Measurements from ENCODE around the gene KRTAP5-5.
"Not testable (repeated sequence)": the region's sequence is repeated elsewhere in the genome, so short reads cannot be mapped to it uniquely, and the experiment has no call there.

Gene KRTAP5-5

GRCh38 chr11:1629326-1630185, at the start of gene KRTAP5-5:
TSS of gene KRTAP5-5 (plus strand) at chr11:1629775. CDS start at chr11:1629841, 66 bp downstream.
- no peak for DNase-seq

GRCh38 chr11:1581976-1582375, 47.6 kb upstream of the KRTAP5-5 start:
- DNase-seq: no peak

GRCh38 chr11:1582909-1583308, 46.7 kb upstream of the KRTAP5-5 start:
- DNase-seq: not testable (repeated sequence)

- DNase-seq: not testable (repeated sequence)
Observed at GRCh38 chr11:1584661-1585370, 44.8 kb upstream of the KRTAP5-5 start, which contains the start of gene KRTAP5-1. TSS of gene KRTAP5-1 (minus strand) at chr11:1585283. CDS start at chr11:1585249, 34 bp downstream.

GRCh38 chr11:1586699-1587098, 42.9 kb upstream of the KRTAP5-5 start:
- DNase-seq: no peak

GRCh38 chr11:1589191-1589963, 40.2 kb upstream of the KRTAP5-5 start:
- not testable (repeated sequence) for DNase-seq

GRCh38 chr11:1589996-1590395, 39.6 kb upstream of the KRTAP5-5 start:
- DNase-seq: no peak

- DNase-seq: no peak
Observed at GRCh38 chr11:1592628-1593027, 36.9 kb upstream of the KRTAP5-5 start.

- DNase-seq: not testable (repeated sequence)
Observed at GRCh38 chr11:1595994-1596575, 33.5 kb upstream of the KRTAP5-5 start.

- DNase-seq: not testable (repeated sequence)
Observed at GRCh38 chr11:1596576-1597121, 32.9 kb upstream of the KRTAP5-5 start.

- no peak for DNase-seq
Observed at GRCh38 chr11:1597331-1597993, 32.1 kb upstream of the KRTAP5-5 start.

- DNase-seq: no peak
Observed at GRCh38 chr11:1597994-1598380, 31.6 kb upstream of the KRTAP5-5 start, which contains the start of gene KRTAP5-2. TSS of gene KRTAP5-2 (minus strand) at chr11:1598294. CDS start at chr11:1598250, 44 bp downstream.

- DNase-seq: not testable (repeated sequence)
Observed at GRCh38 chr11:1598406-1598805, 31.2 kb upstream of the KRTAP5-5 start.

GRCh38 chr11:1598816-1599215, 30.8 kb upstream of the KRTAP5-5 start:
- DNase-seq: no peak

GRCh38 chr11:1600626-1601025, 28.9 kb upstream of the KRTAP5-5 start:
- no peak for DNase-seq

GRCh38 chr11:1601663-1602062, 27.9 kb upstream of the KRTAP5-5 start:
- DNase-seq: not testable (repeated sequence)

- DNase-seq: no peak
Observed at GRCh38 chr11:1603629-1604028, 25.9 kb upstream of the KRTAP5-5 start.

GRCh38 chr11:1604181-1604580, 25.4 kb upstream of the KRTAP5-5 start:
- no peak for DNase-seq

- DNase-seq: no peak
Observed at GRCh38 chr11:1604711-1605110, 24.9 kb upstream of the KRTAP5-5 start.

GRCh38 chr11:1605923-1606322, 23.7 kb upstream of the KRTAP5-5 start:
- not testable (repeated sequence) for DNase-seq

- not testable (repeated sequence) for DNase-seq
Observed at GRCh38 chr11:1607156-1607845, 22.3 kb upstream of the KRTAP5-5 start.

Data from activated T-cell treated with anti-CD3 and anti-CD28 coated beads for 4 hours (primary cell).